SK-N-MC (cell line): ENCODE measurements around the gene DNLZ.
"Not testable (repeated sequence)": the region's sequence is repeated elsewhere in the genome, so short reads cannot be mapped to it uniquely, and the experiment has no call there.

ENCODE experiments used
- EZH2 ChIP-seq: fragments of 200-600 bp; sonication (generic); IDR thresholded peaks from one replicate; pipeline ENCODE4 v1.6.1; 2017; ENCODE audit warnings: antibody characterized with exemption
- FOXP2 ChIP-seq: optimal IDR thresholded peaks from 2 replicates; pipeline ENCODE3; 2011; ENCODE audit warnings: mild to moderate bottlenecking, moderate library complexity; ENCODE audit not compliant: insufficient read depth; ENCODE audit errors: extremely low read length, control extremely low read depth
- POLR2AphosphoS5 ChIP-seq: IDR thresholded peaks from 2 replicates; pipeline ENCODE4 v1.6.1; 2012; ENCODE audit warnings: mild to moderate bottlenecking, low read depth, low read length, borderline replicate concordance

- not testable (repeated sequence) for TF ChIP-seq EZH2, FOXP2
- 0 out of 2 replicates have a peak, but pooled peaks have one; percentile 0 for TF ChIP-seq POLR2AphosphoS5
Observed at GRCh38 chr9:136351868-136352267, 11.7 kb downstream of the DNLZ start.
